Loucy (cell line): ENCODE measurements around the gene GTF2F1.

Experiments
- CTCF ChIP-seq: fragments of 200-600 bp; sonication (generic); conservative IDR thresholded peaks from 2 replicates; pipeline ENCODE4 v1.5.1; 2014; ENCODE audit warnings: mild to moderate bottlenecking, antibody characterized with exemption, low read length
- EZH2phosphoT487 ChIP-seq: fragments of 200-600 bp; IDR thresholded peaks from 2 replicates; pipeline ENCODE4 v1.6.1; 2018; ENCODE audit warnings: antibody characterized with exemption, mild to moderate bottlenecking, moderate library complexity, borderline replicate concordance

GRCh38 chr19:6393983-6394412 lies 1.0 kb upstream of the GTF2F1 start:
- no peak for TF ChIP-seq EZH2phosphoT487
- TF ChIP-seq CTCF = no peak
